Measurements from ENCODE around the gene CXCR2. TPM values are rescaled to one million over a fixed set of nuclear protein-coding genes. Genes with fewer than 3 reads are reported as not detected.
"Not testable (repeated sequence)": the region's sequence is repeated elsewhere in the genome, so short reads cannot be mapped to it uniquely, and the experiment has no call there.

Gene CXCR2
- total RNA-seq, 3 donors from 2014 or later = 0.16 to 0.33 TPM; not detected in 1

- Histone ChIP-seq H3K27me3 (no peaks in the 10 kb centered on the region), H3K9me3 (no peaks in the 10 kb centered on the region), H3K4me3 (no peak overlapping the region), H3K36me3 (no peaks in the 10 kb centered on the region), H3K4me1 (no peaks in the 10 kb centered on the region), H3K27ac (no peak overlapping the region)
- no peak for DNase-seq (ENCODE audit: low spot score in 2 of 2)
- intact Hi-C loops (cut with DNase I; ENCODE audit: low total_unique reads) = no loop called here
- no peak for TF ChIP-seq POLR2A (IDR thresholded peaks at IDR 0.05)
- TF ChIP-seq CTCF (IDR thresholded peaks at IDR 0.05) = peak in 1 of 3 donors; percentile 19
- no peak for TF ChIP-seq POLR2AphosphoS5 (IDR thresholded peaks at IDR 0.05)
Measured at GRCh38 chr2:218168635-218169462, 43.0 kb downstream of the CXCR2 start.

- H3K36me3 ChIP-seq = no peaks in the 10 kb centered on the region
- no peak for DNase-seq (ENCODE audit: low spot score in 2 of 2)
- intact Hi-C loops (cut with DNase I; ENCODE audit: low total_unique reads) = no loop called here
- H3K27ac ChIP-seq = no peak overlapping the region
- no peaks in the 10 kb centered on the region for H3K27me3 ChIP-seq
- no peak overlapping the region for H3K4me3 ChIP-seq
- TF ChIP-seq CTCF (IDR thresholded peaks at IDR 0.05) (no peak), POLR2AphosphoS5 (IDR thresholded peaks at IDR 0.05) (no peak), POLR2A (IDR thresholded peaks at IDR 0.05) (no peak)
- H3K4me1 ChIP-seq = no peaks in the 10 kb centered on the region
- H3K9me3 ChIP-seq = no peaks in the 10 kb centered on the region
Measured at GRCh38 chr2:218169757-218170546, 44.1 kb downstream of the CXCR2 start.

GRCh38 chr2:218171744-218172143 is 45.9 kb downstream of the CXCR2 start:
- H3K27me3 ChIP-seq; H3K9me3 ChIP-seq; DNase-seq (ENCODE audit: low spot score in 2 of 2); H3K4me3 ChIP-seq; intact Hi-C loops (cut with DNase I; ENCODE audit: low total_unique reads); H3K36me3 ChIP-seq; H3K27ac ChIP-seq; H3K4me1 ChIP-seq: not testable (repeated sequence)

GRCh38 chr2:218172845-218173244 is 47.0 kb downstream of the CXCR2 start:
- H3K36me3 ChIP-seq = no peaks in the 10 kb centered on the region
- no peak overlapping the region for H3K27ac ChIP-seq
- TF ChIP-seq POLR2A (IDR thresholded peaks at IDR 0.05) (no peak), POLR2AphosphoS5 (IDR thresholded peaks at IDR 0.05) (no peak), CTCF (IDR thresholded peaks at IDR 0.05) (no peak)
- no peaks in the 10 kb centered on the region for H3K9me3 ChIP-seq
- H3K4me3 ChIP-seq = no peak overlapping the region
- no peaks in the 10 kb centered on the region for H3K27me3 ChIP-seq
- H3K4me1 ChIP-seq = no peaks in the 10 kb centered on the region
- no peak for DNase-seq (ENCODE audit: low spot score in 2 of 2)
- intact Hi-C loops (cut with DNase I; ENCODE audit: low total_unique reads) = no loop called here

GRCh38 chr2:218179782-218180181 is 54.0 kb downstream of the CXCR2 start:
- H3K27me3 ChIP-seq = no peaks in the 10 kb centered on the region
- intact Hi-C loops (cut with DNase I; ENCODE audit: low total_unique reads) = no loop called here
- no peaks in the 10 kb centered on the region for H3K36me3 ChIP-seq
- no peaks in the 10 kb centered on the region for H3K4me1 ChIP-seq
- no peak overlapping the region for H3K4me3 ChIP-seq
- TF ChIP-seq POLR2A (IDR thresholded peaks at IDR 0.05) (no peak), POLR2AphosphoS5 (IDR thresholded peaks at IDR 0.05) (no peak), CTCF (IDR thresholded peaks at IDR 0.05) (no peak)
- H3K27ac ChIP-seq = no peak overlapping the region
- no peak for DNase-seq (ENCODE audit: low spot score in 2 of 2)
- no peaks in the 10 kb centered on the region for H3K9me3 ChIP-seq

Measured in breast epithelium (tissue), 4 donors.